HEK293 (cell line): ENCODE data around the gene TNS4.

Experiments
- CTCF ChIP-seq: fragments of 450-650 bp; formaldehyde crosslinking; IDR thresholded peaks from 2 replicates; pipeline ENCODE4 v1.5.1; 2016; ENCODE audit warnings: missing biosample characterization, missing genetic modification characterization
- REST ChIP-seq: fragments of 450-650 bp; formaldehyde crosslinking; IDR thresholded peaks from 2 replicates; pipeline ENCODE4 v1.5.1; 2016; ENCODE audit warnings: missing biosample characterization, missing genetic modification characterization
- SETDB1 ChIP-seq: IDR thresholded peaks from one replicate; pipeline ENCODE4 v1.6.1; 2017; ENCODE audit warnings: mild to moderate bottlenecking, low read length, moderate library complexity, mixed read lengths; ENCODE audit not compliant: insufficient read length
- ZBTB49 ChIP-seq: fragments of 450-650 bp; formaldehyde crosslinking; IDR thresholded peaks from 2 replicates; pipeline ENCODE4 v1.5.1; 2016; ENCODE audit warnings: missing biosample characterization, missing genetic modification characterization, low read depth
- ZNF184 ChIP-seq: fragments of 450-650 bp; IDR thresholded peaks from 2 replicates; pipeline ENCODE4 v1.5.1; 2018; ENCODE audit warnings: missing biosample characterization, mild to moderate bottlenecking, missing genetic modification characterization
- ZNF513 ChIP-seq: fragments of 450-650 bp; IDR thresholded peaks from 2 replicates; pipeline ENCODE4 v1.5.1; 2018; ENCODE audit warnings: missing biosample characterization, missing genetic modification characterization
- ZNF664 ChIP-seq: fragments of 450-650 bp; formaldehyde crosslinking; IDR thresholded peaks from 2 replicates; pipeline ENCODE4 v1.5.1; 2016; ENCODE audit warnings: missing biosample characterization, missing genetic modification characterization
- ZNF707 ChIP-seq: fragments of 450-650 bp; formaldehyde crosslinking; IDR thresholded peaks from 2 replicates; pipeline ENCODE4 v1.5.1; 2016; ENCODE audit warnings: missing biosample characterization, missing genetic modification characterization
- ZNF76 ChIP-seq: fragments of 450-650 bp; formaldehyde crosslinking; IDR thresholded peaks from 2 replicates; pipeline ENCODE4; 2016; ENCODE audit warnings: low read depth, missing biosample characterization, missing genetic modification characterization, borderline replicate concordance
- ZSCAN18 ChIP-seq: fragments of 450-650 bp; formaldehyde crosslinking; IDR thresholded peaks from 2 replicates; pipeline ENCODE4 v1.5.1; 2016; ENCODE audit warnings: missing biosample characterization, missing genetic modification characterization
- ZSCAN30 ChIP-seq: fragments of 450-650 bp; IDR thresholded peaks from 2 replicates; pipeline ENCODE4 v1.5.1; 2018; ENCODE audit warnings: missing biosample characterization, mild to moderate bottlenecking, missing genetic modification characterization, moderate library complexity

- TF ChIP-seq REST (tag by site-specific recombination): no peak
- no peak for TF ChIP-seq CTCF
- TF ChIP-seq SETDB1: no peak
- no peak for TF ChIP-seq ZNF664 (tag by site-specific recombination)
- no peak for TF ChIP-seq ZBTB49 (tag by site-specific recombination)
- TF ChIP-seq ZNF707 (tag by site-specific recombination): no peak
- no peak for TF ChIP-seq ZNF513 (tag by site-specific recombination)
- TF ChIP-seq ZNF184: no peak
- TF ChIP-seq ZSCAN18 (tag by site-specific recombination): no peak
- TF ChIP-seq ZSCAN30 (tag by site-specific recombination): no peak
- no peak for TF ChIP-seq ZNF76 (tag by site-specific recombination)
These were observed 28.5 kb downstream of the TNS4 start for GRCh38 chr17:40472733-40473452.
